ENCODE measurements around the gene TFPT. TPM values are rescaled to one million over a fixed set of nuclear protein-coding genes. Genes with fewer than 3 reads are reported as not detected.

Gene TFPT
- total and polyA plus RNA-seq, 2 of the 13 experiments (the other 11 are each of a cell fraction or from before 2014, with no cell fraction given) = 8.4 to 10.7 TPM

DNA sequence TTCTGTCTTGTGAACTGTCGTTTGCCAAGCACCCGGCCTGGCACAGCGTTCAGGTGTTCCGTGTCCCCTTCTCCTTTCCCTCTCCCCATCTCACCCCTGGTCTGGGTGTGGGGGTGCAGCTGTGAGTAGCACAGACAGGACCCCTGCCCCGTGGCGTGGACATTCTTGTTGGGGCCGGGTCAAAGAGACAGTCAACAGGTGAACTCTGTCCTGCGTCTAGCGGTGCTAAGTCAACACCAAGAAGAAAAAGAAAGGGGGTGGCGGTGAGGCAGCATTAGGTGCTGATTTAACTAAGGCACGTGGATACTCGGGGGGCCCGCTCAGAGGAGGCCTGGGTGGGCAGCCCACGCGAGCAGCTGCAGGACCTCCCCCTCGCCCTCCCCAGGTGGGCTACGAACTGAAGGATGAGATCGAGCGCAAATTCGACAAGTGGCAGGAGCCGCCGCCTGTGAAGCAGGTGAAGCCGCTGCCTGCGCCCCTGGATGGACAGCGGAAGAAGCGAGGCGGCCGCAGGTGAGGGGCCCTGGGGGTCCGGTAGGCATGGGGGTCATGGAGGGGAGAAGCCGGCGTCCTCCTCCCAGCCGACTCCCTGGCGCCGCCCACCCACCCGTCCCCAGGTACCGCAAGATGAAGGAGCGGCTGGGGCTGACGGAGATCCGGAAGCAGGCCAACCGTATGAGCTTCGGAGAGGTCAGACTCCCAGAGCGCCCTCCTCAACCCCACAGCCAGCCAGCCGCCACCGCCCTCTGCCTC lies 12.4 kb upstream of the TFPT start:
- Histone ChIP-seq H3K36me3 (replicated peaks in 1 of 2; ENCODE audit: control insufficient read depth in 1 of 2, insufficient read depth in 2 of 2, low read length in 2 of 2) (peaks cover 15 to 56% of the 10 kb centered on the region in 2 experiments; a peak in 4 of 5 replicates), H4K20me1 (ENCODE audit: insufficient read depth, low read length) (no peaks in the 10 kb centered on the region), H3K27ac (ENCODE audit: extremely low read length, insufficient read depth, low read length) (no peak overlapping the region), H2AFZ (ENCODE audit: low read length) (no peak overlapping the region), H3K9ac (ENCODE audit: insufficient read depth, low read depth, low read length) (no peak overlapping the region), H3K4me2 (ENCODE audit: low read depth, low read length) (no peak overlapping the region), H3K9me3 (ENCODE audit: low read length) (no peaks in the 10 kb centered on the region), H3K27me3 (ENCODE audit: control insufficient read depth in 1 of 2, insufficient read depth in 2 of 2, low read length in 2 of 2) (no peaks in the 10 kb centered on the region), H3K4me3 (replicated peaks in 1 of 3; ENCODE audit: insufficient read depth in 1 of 3, low read depth in 2 of 3, low read length in 3 of 3) (no peak overlapping the region), H3K4me1 (ENCODE audit: insufficient read depth, low read length) (no peaks in the 10 kb centered on the region), H3K79me2 (ENCODE audit: insufficient read depth, low read length) (no peaks in the 10 kb centered on the region)
- intact Hi-C loops (cut with micrococcal nuclease; ENCODE audit: unreplicated experiment) (no loop called here), in situ Hi-C loops (cut with HindIII; ENCODE audit: extremely low pct_ligation_motif_present, low pct_unique_long_range_greater_than_20kb) (no loop called here)
- DNase-seq (ENCODE audit: low spot score) (no peak), ATAC-seq (no peak), FAIRE-seq (no peak)
- no TSS peak for BruUV-seq (replicated peaks)
- ChIA-PET POLR2A (no interaction called here), CTCF (ENCODE audit: low intra/inter-chr PET ratio, low total read pairs) (no interaction called here)
- TF ChIP-seq ZNF232 (CRISPR knock-in tag; IDR thresholded peaks at IDR 0.05; ENCODE audit: borderline replicate concordance) (no peak), HNRNPK (IDR thresholded peaks at IDR 0.05; ENCODE audit: low read depth, low read length, poor library complexity, severe bottlenecking) (no peak), ZNF616 (CRISPR knock-in tag; IDR thresholded peaks at IDR 0.05; ENCODE audit: low read depth) (no peak), DPF2 (CRISPR knock-in tag; IDR thresholded peaks at IDR 0.05; ENCODE audit: borderline replicate concordance, low read depth) (no peak), AGO1 (IDR thresholded peaks at IDR 0.05; ENCODE audit: low read depth, low read length, poor library complexity, severe bottlenecking) (no peak), FIP1L1 (IDR thresholded peaks at IDR 0.05; ENCODE audit: borderline replicate concordance, insufficient read depth, low read depth, low read length) (no peak), MTF2 (CRISPR knock-in tag; IDR thresholded peaks at IDR 0.05; ENCODE audit: borderline replicate concordance) (no peak), ZNF3 (CRISPR knock-in tag; IDR thresholded peaks at IDR 0.05) (no peak), NR3C1 (CRISPR knock-in tag; IDR thresholded peaks at IDR 0.05) (no peak), MIER3 (CRISPR knock-in tag; IDR thresholded peaks at IDR 0.05; ENCODE audit: borderline replicate concordance) (no peak)
- TF ChIP-seq, protein P1, sequence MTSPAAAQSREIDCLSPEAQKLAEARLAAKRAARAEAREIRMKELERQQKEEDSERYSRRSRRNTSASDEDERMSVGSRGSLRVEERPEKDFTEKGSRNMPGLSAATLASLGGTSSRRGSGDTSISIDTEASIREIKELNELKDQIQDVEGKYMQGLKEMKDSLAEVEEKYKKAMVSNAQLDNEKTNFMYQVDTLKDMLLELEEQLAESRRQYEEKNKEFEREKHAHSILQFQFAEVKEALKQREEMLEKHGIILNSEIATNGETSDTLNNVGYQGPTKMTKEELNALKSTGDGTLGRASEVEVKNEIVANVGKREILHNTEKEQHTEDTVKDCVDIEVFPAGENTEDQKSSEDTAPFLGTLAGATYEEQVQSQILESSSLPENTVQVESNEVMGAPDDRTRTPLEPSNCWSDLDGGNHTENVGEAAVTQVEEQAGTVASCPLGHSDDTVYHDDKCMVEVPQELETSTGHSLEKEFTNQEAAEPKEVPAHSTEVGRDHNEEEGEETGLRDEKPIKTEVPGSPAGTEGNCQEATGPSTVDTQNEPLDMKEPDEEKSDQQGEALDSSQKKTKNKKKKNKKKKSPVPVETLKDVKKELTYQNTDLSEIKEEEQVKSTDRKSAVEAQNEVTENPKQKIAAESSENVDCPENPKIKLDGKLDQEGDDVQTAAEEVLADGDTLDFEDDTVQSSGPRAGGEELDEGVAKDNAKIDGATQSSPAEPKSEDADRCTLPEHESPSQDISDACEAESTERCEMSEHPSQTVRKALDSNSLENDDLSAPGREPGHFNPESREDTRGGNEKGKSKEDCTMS (CRISPR knock-in tag; conservative IDR thresholded peaks at IDR 0.05) = no peak
- TF ChIP-seq, protein P2, sequence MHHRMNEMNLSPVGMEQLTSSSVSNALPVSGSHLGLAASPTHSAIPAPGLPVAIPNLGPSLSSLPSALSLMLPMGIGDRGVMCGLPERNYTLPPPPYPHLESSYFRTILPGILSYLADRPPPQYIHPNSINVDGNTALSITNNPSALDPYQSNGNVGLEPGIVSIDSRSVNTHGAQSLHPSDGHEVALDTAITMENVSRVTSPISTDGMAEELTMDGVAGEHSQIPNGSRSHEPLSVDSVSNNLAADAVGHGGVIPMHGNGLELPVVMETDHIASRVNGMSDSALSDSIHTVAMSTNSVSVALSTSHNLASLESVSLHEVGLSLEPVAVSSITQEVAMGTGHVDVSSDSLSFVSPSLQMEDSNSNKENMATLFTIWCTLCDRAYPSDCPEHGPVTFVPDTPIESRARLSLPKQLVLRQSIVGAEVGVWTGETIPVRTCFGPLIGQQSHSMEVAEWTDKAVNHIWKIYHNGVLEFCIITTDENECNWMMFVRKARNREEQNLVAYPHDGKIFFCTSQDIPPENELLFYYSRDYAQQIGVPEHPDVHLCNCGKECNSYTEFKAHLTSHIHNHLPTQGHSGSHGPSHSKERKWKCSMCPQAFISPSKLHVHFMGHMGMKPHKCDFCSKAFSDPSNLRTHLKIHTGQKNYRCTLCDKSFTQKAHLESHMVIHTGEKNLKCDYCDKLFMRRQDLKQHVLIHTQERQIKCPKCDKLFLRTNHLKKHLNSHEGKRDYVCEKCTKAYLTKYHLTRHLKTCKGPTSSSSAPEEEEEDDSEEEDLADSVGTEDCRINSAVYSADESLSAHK (CRISPR knock-in tag; IDR thresholded peaks at IDR 0.05; ENCODE audit: borderline replicate concordance) = no peak
- TF ChIP-seq, protein P3, sequence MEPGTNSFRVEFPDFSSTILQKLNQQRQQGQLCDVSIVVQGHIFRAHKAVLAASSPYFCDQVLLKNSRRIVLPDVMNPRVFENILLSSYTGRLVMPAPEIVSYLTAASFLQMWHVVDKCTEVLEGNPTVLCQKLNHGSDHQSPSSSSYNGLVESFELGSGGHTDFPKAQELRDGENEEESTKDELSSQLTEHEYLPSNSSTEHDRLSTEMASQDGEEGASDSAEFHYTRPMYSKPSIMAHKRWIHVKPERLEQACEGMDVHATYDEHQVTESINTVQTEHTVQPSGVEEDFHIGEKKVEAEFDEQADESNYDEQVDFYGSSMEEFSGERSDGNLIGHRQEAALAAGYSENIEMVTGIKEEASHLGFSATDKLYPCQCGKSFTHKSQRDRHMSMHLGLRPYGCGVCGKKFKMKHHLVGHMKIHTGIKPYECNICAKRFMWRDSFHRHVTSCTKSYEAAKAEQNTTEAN (CRISPR knock-in tag; conservative IDR thresholded peaks at IDR 0.05) = no peak
- WGBS (ENCODE audit: low lambda C conversion rate) = 94% methylated on average over 37 of the region's 44 CpGs
